ENCODE measurements around the gene STRBP. TPM values are rescaled to one million over a fixed set of nuclear protein-coding genes. Genes with fewer than 3 reads are reported as not detected.

STRBP gene
- total RNA-seq, 1 donor from 2014 or later = 58.9 TPM

GRCh38 chr9:123290764-123291163, 22.4 kb upstream of the STRBP start:
- Mint-ChIP-seq H3K27ac (ENCODE audit: unreplicated experiment) (no peak overlapping the region), H3K9me3 (no peaks in the 10 kb centered on the region), H3K4me1 (peaks cover 3% of the 10 kb centered on the region), H3K27me3 (ENCODE audit: low read depth) (no peaks in the 10 kb centered on the region), H3K4me3 (no peak overlapping the region), H3K36me3 (ENCODE audit: low read depth) (no peaks in the 10 kb centered on the region)
- no peak for TF ChIP-seq CTCF (conservative IDR thresholded peaks at IDR 0.05)
- no peak for DNase-seq (ENCODE audit: low read depth, low spot score)

GRCh38 chr9:123287639-123288038, 19.3 kb upstream of the STRBP start:
- Mint-ChIP-seq H3K4me1 (peaks cover 3% of the 10 kb centered on the region), H3K4me3 (no peak overlapping the region), H3K9me3 (no peaks in the 10 kb centered on the region), H3K27ac (ENCODE audit: unreplicated experiment) (no peak overlapping the region), H3K27me3 (ENCODE audit: low read depth) (no peaks in the 10 kb centered on the region), H3K36me3 (ENCODE audit: low read depth) (no peaks in the 10 kb centered on the region)
- no peak for TF ChIP-seq CTCF (conservative IDR thresholded peaks at IDR 0.05)
- no peak for DNase-seq (ENCODE audit: low read depth, low spot score)

- Mint-ChIP-seq H3K4me1 (no peaks in the 10 kb centered on the region), H3K27ac (ENCODE audit: unreplicated experiment) (no peak overlapping the region), H3K27me3 (ENCODE audit: low read depth) (no peaks in the 10 kb centered on the region), H3K4me3 (no peak overlapping the region), H3K9me3 (no peaks in the 10 kb centered on the region), H3K36me3 (ENCODE audit: low read depth) (no peaks in the 10 kb centered on the region)
- TF ChIP-seq CTCF (conservative IDR thresholded peaks at IDR 0.05) = no peak
- DNase-seq (ENCODE audit: low read depth, low spot score) = no peak
Measured at GRCh38 chr9:123286324-123286723, 17.9 kb upstream of the STRBP start.

GRCh38 chr9:123284656-123285055, 16.3 kb upstream of the STRBP start:
- no peaks in the 10 kb centered on the region for H3K27me3 Mint-ChIP-seq (ENCODE audit: low read depth)
- no peaks in the 10 kb centered on the region for H3K36me3 Mint-ChIP-seq (ENCODE audit: low read depth)
- H3K4me1 Mint-ChIP-seq = no peaks in the 10 kb centered on the region
- no peak for TF ChIP-seq CTCF (conservative IDR thresholded peaks at IDR 0.05)
- DNase-seq (ENCODE audit: low read depth, low spot score) = no peak
- no peak overlapping the region for H3K27ac Mint-ChIP-seq (ENCODE audit: unreplicated experiment)
- no peaks in the 10 kb centered on the region for H3K9me3 Mint-ChIP-seq
- no peak overlapping the region for H3K4me3 Mint-ChIP-seq

- H3K27ac Mint-ChIP-seq (ENCODE audit: unreplicated experiment) = no peak overlapping the region
- DNase-seq (ENCODE audit: low read depth, low spot score) = no peak
- peaks cover 6% of the 10 kb centered on the region for H3K9me3 Mint-ChIP-seq
- no peaks in the 10 kb centered on the region for H3K27me3 Mint-ChIP-seq (ENCODE audit: low read depth)
- TF ChIP-seq CTCF (conservative IDR thresholded peaks at IDR 0.05) = no peak
- H3K36me3 Mint-ChIP-seq (ENCODE audit: low read depth) = no peaks in the 10 kb centered on the region
- H3K4me1 Mint-ChIP-seq = no peaks in the 10 kb centered on the region
- H3K4me3 Mint-ChIP-seq = no peak overlapping the region
Measured at GRCh38 chr9:123283455-123283854, 15.1 kb upstream of the STRBP start.

- peaks cover 6% of the 10 kb centered on the region for H3K9me3 Mint-ChIP-seq
- H3K27ac Mint-ChIP-seq (ENCODE audit: unreplicated experiment) = no peak overlapping the region
- H3K36me3 Mint-ChIP-seq (ENCODE audit: low read depth) = no peaks in the 10 kb centered on the region
- TF ChIP-seq CTCF (conservative IDR thresholded peaks at IDR 0.05) = no peak
- DNase-seq (ENCODE audit: low read depth, low spot score) = no peak
- H3K27me3 Mint-ChIP-seq (ENCODE audit: low read depth) = no peaks in the 10 kb centered on the region
- no peaks in the 10 kb centered on the region for H3K4me1 Mint-ChIP-seq
- H3K4me3 Mint-ChIP-seq = no peak overlapping the region
Measured at GRCh38 chr9:123283048-123283408, 14.6 kb upstream of the STRBP start.

Measured in neural crest cell (in vitro differentiated cells).